GM18498 (cell line): ENCODE results near the gene PER1.
"Not testable (repeated sequence)": the region's sequence is repeated elsewhere in the genome, so short reads cannot be mapped to it uniquely, and the experiment has no call there.

Experiments
- ATAC-seq: cut with Tn5 transposase; IDR thresholded peaks from one replicate; pipeline ENCODE4 v1.9.1; 2021; ENCODE audit warnings: mild to moderate bottlenecking, moderate library complexity; ENCODE audit not compliant: unreplicated experiment

Gene PER1

GRCh38 chr17:8121407-8121680 is 30.9 kb downstream of the PER1 start:
- ATAC-seq: no peak

- ATAC-seq: peak; percentile 9
Observed at GRCh38 chr17:8120520-8121406, 31.4 kb downstream of the PER1 start.

GRCh38 chr17:8119581-8120519 is 32.4 kb downstream of the PER1 start:
- ATAC-seq: peak; percentile 40

- ATAC-seq: peak; percentile 37
Observed at GRCh38 chr17:8118769-8119580, 33.2 kb downstream of the PER1 start.

GRCh38 chr17:8117980-8118768 is 34.0 kb downstream of the PER1 start, which contains the start of gene ALOXE3:
ALOXE3 (minus strand) TSS chr17:8118514; CDS start chr17:8117990, 524 bp downstream.
- ATAC-seq: no peak

GRCh38 chr17:8117367-8117979 is 34.7 kb downstream of the PER1 start:
- no peak for ATAC-seq

- no peak for ATAC-seq
Observed at GRCh38 chr17:8116776-8117175, 35.4 kb downstream of the PER1 start.

- no peak for ATAC-seq
Observed at GRCh38 chr17:8110907-8111306, 41.3 kb downstream of the PER1 start.

GRCh38 chr17:8110456-8110804 is 41.8 kb downstream of the PER1 start:
- ATAC-seq: no peak

GRCh38 chr17:8109661-8110455 is 42.3 kb downstream of the PER1 start:
- no peak for ATAC-seq

- ATAC-seq: no peak
Observed at GRCh38 chr17:8108972-8109660, 43.1 kb downstream of the PER1 start.

GRCh38 chr17:8106980-8107379 is 45.2 kb downstream of the PER1 start:
- not testable (repeated sequence) for ATAC-seq

- no peak for ATAC-seq
Observed at GRCh38 chr17:8105957-8106398, 46.2 kb downstream of the PER1 start.

- ATAC-seq: no peak
Observed at GRCh38 chr17:8104911-8105310, 47.3 kb downstream of the PER1 start.

GRCh38 chr17:8103549-8103948 is 48.7 kb downstream of the PER1 start:
- no peak for ATAC-seq

- no peak for ATAC-seq
Observed at GRCh38 chr17:8101721-8102120, 50.5 kb downstream of the PER1 start.

- no peak for ATAC-seq
Observed at GRCh38 chr17:8100763-8101162, 51.4 kb downstream of the PER1 start.

GRCh38 chr17:8100111-8100510 is 52.1 kb downstream of the PER1 start:
- ATAC-seq: no peak
